Esophagus mucosa (tissue), 1 donor: ENCODE measurements around the gene DYNC1I1. TPM values are rescaled to one million over a fixed set of nuclear protein-coding genes. Genes with fewer than 3 reads are reported as not detected.

Source experiments
- total RNA-seq: library from RNA; stranded (reverse); gene quantifications from one replicate; pipeline ENCODE4 v1.2.4, GENCODE V29; 2023
- donor health status: DM: yes; HTN: yes; CAD: no.

The DYNC1I1 gene
- total RNA-seq, 1 donor from 2014 or later: 7.4 TPM

Other genes with a start within 250 kb of the DYNC1I1 start
- gene PDK4, start 176.0 kb upstream of the DYNC1I1 start, total RNA-seq: 1.5 TPM